CD14-positive monocyte (primary cell): Measurements from ENCODE around the gene ALDH5A1. TPM values are rescaled to one million over a fixed set of nuclear protein-coding genes. Genes with fewer than 3 reads are reported as not detected.
A peak's percentile ranks its signal among the peaks of the same experiment; 100 is the strongest.

Source experiments
- DNase-seq, 3 donors: peaks; one replicate each; pipeline ENCODE4 v3.0.0-alpha.2; 2011 to 2022
- H2AFZ ChIP-seq: 2 replicates; pipeline ENCODE4 v1.6.0; 2012; ENCODE audit warnings: mild to moderate bottlenecking, low read depth, low read length, inconsistent platforms; ENCODE audit not compliant: insufficient read depth, poor library complexity, severe bottlenecking
- H3K27ac ChIP-seq, 2 donors: 1 replicate in 1 of 2; 2 replicates in 1 of 2; pipeline ENCODE4 v1.5.1; 2012 to 2013; ENCODE audit warnings: low read length in 2 of 2, control low read depth in 1 of 2, inconsistent platforms in 1 of 2, low read depth in 1 of 2, mild to moderate bottlenecking in 1 of 2
- H3K27me3 ChIP-seq, 2 donors: one replicate each; pipeline versions ENCODE4 v1.6.0 to v1.6.1; 2011 to 2013; ENCODE audit warnings: low read length in 2 of 2; ENCODE audit not compliant: control insufficient read depth in 2 of 2, insufficient read depth in 2 of 2
- H3K36me3 ChIP-seq, 2 donors: replicated peaks in 1 of 2; 1 replicate in 1 of 2; 2 replicates in 1 of 2; pipeline versions ENCODE4 v1.5.1 to v1.6.1; 2012 to 2013; ENCODE audit warnings: low read length in 2 of 2, control low read depth in 1 of 2, inconsistent platforms in 1 of 2, mild to moderate bottlenecking in 1 of 2; ENCODE audit not compliant: insufficient read depth in 2 of 2, control insufficient read depth in 1 of 2
- H3K4me1 ChIP-seq, 2 donors: 1 replicate in 1 of 2; 2 replicates in 1 of 2; pipeline versions ENCODE4 v1.5.1 to v1.6.1; 2012 to 2013; ENCODE audit warnings: low read length in 2 of 2, control low read depth in 1 of 2, inconsistent platforms in 1 of 2, mild to moderate bottlenecking in 1 of 2, moderate library complexity in 1 of 2; ENCODE audit not compliant: insufficient read depth in 2 of 2, control insufficient read depth in 1 of 2
- H3K4me2 ChIP-seq: replicated peaks from 2 replicates; pipeline ENCODE3; 2012; ENCODE audit warnings: low read length, moderate library complexity, mild to moderate bottlenecking; ENCODE audit not compliant: poor library complexity, severe bottlenecking; ENCODE audit errors: extremely low read depth
- H3K4me3 ChIP-seq, 3 experiments: fragments of 200-600 bp in 1 of 3; sonication (generic) in 1 of 3; replicated peaks in 1 of 3; 1 replicate in 2 of 3; 2 replicates in 1 of 3; pipeline ENCODE4 v1.5.1; 2011 to 2013; ENCODE audit warnings: low read length in 3 of 3, mild to moderate bottlenecking in 3 of 3, control low read depth in 2 of 3, low read depth in 2 of 3, inconsistent platforms in 1 of 3, moderate library complexity in 1 of 3
- H3K79me2 ChIP-seq: 2 replicates; pipeline ENCODE4 v1.6.0; 2012; ENCODE audit warnings: mild to moderate bottlenecking, control low read depth, inconsistent platforms, low read length, moderate library complexity; ENCODE audit not compliant: insufficient read depth
- H3K9ac ChIP-seq: 2 replicates; pipeline ENCODE4 v1.6.0; 2017; ENCODE audit warnings: low read length, mild to moderate bottlenecking; ENCODE audit not compliant: insufficient read depth, poor library complexity, severe bottlenecking
- H3K9me3 ChIP-seq, 2 donors: replicated peaks in 1 of 2; 1 replicate in 1 of 2; 2 replicates in 1 of 2; pipeline versions ENCODE4 v1.5.1 to v1.6.1; 2012 to 2013; ENCODE audit warnings: low read length in 2 of 2, control low read depth in 1 of 2; ENCODE audit not compliant: control insufficient read depth in 1 of 2, insufficient read depth in 1 of 2
- H4K20me1 ChIP-seq: 2 replicates; pipeline ENCODE4 v1.6.0; 2012; ENCODE audit warnings: mild to moderate bottlenecking, low read length, control low read depth, moderate library complexity; ENCODE audit not compliant: insufficient read depth
- H3K27ac Mint-ChIP-seq, 7 donors: one replicate each; pipeline ENCODE4 v1.8.0; 2020; ENCODE audit warnings: mild to moderate bottlenecking in 7 of 7, mixed read lengths in 7 of 7, moderate library complexity in 6 of 7, inconsistent platforms in 2 of 7
- H3K27me3 Mint-ChIP-seq, 3 donors: one replicate each; pipeline ENCODE4 v1.8.0; 2021 to 2022; ENCODE audit warnings: low read depth in 3 of 3, mild to moderate bottlenecking in 3 of 3, mixed read lengths in 3 of 3, moderate library complexity in 3 of 3, inconsistent platforms in 1 of 3
- H3K36me3 Mint-ChIP-seq, 2 donors: one replicate each; pipeline ENCODE4 v1.8.0; 2020; ENCODE audit warnings: mixed read lengths in 2 of 2, inconsistent platforms in 1 of 2, mild to moderate bottlenecking in 1 of 2
- H3K4me1 Mint-ChIP-seq: one replicate; pipeline ENCODE4 v1.8.0; 2020; ENCODE audit warnings: mild to moderate bottlenecking, mixed read lengths
- H3K4me3 Mint-ChIP-seq, 2 donors: one replicate each; pipeline ENCODE4 v1.8.0; 2020; ENCODE audit warnings: mild to moderate bottlenecking in 2 of 2, mixed read lengths in 2 of 2, moderate library complexity in 1 of 2
- H3K9me3 Mint-ChIP-seq, 7 donors: one replicate each; pipeline ENCODE4 v1.8.0; 2020 to 2022; ENCODE audit warnings: mixed read lengths in 7 of 7, mild to moderate bottlenecking in 6 of 7, moderate library complexity in 6 of 7, inconsistent platforms in 2 of 7
- WGBS: methylation state at CpG from one replicate; pipeline ENCODE4 v1.1.5; 2013; ENCODE audit warnings: missing lambda C conversion rate; ENCODE audit not compliant: insufficient coverage; 5-methylcytosine and 5-hydroxymethylcytosine counted together
- intact Hi-C, 2 donors: fragments of 100-400 bp; cut with micrococcal nuclease; formaldehyde crosslinking; loops; one replicate each; pipeline versions ENCODE4 v1.15.0 to v1.15.1; 2023
- polyA plus RNA-seq, 3 donors: library from polyadenylated mRNA; depleted of rRNA in 1 of 3; unstranded in 2 of 3; stranded (reverse) in 1 of 3; fragments of 300-500 nt in 2 of 3; fragments of >200 nt in 1 of 3; fragmentation: Illumina TruSeq in 2 of 3; gene quantifications; 1 replicate in 2 of 3; 2 replicates in 1 of 3; pipeline ENCODE4 v1.2.3, GENCODE V29; 2012 to 2021
- TF ChIP-seq, protein P1 (sequence below): fragments of 200-600 bp; IDR thresholded peaks from one replicate; pipeline ENCODE4 v1.8.0; 2022; ENCODE audit warnings: antibody characterized with exemption, mild to moderate bottlenecking

Gene ALDH5A1
- polyA plus RNA-seq, 3 donors = 0.04 to 0.33 (median 0.17) TPM

GRCh38 chr6:24581084-24581669 is 86.4 kb downstream of the ALDH5A1 start:
- no peak overlapping the region for H3K27ac Mint-ChIP-seq
- H3K4me3 ChIP-seq = no peak overlapping the region
- H3K36me3 ChIP-seq = no peaks in the 10 kb centered on the region
- H3K4me3 Mint-ChIP-seq = no peak overlapping the region
- no peak overlapping the region for H3K9ac ChIP-seq
- TF ChIP-seq, protein P1, sequence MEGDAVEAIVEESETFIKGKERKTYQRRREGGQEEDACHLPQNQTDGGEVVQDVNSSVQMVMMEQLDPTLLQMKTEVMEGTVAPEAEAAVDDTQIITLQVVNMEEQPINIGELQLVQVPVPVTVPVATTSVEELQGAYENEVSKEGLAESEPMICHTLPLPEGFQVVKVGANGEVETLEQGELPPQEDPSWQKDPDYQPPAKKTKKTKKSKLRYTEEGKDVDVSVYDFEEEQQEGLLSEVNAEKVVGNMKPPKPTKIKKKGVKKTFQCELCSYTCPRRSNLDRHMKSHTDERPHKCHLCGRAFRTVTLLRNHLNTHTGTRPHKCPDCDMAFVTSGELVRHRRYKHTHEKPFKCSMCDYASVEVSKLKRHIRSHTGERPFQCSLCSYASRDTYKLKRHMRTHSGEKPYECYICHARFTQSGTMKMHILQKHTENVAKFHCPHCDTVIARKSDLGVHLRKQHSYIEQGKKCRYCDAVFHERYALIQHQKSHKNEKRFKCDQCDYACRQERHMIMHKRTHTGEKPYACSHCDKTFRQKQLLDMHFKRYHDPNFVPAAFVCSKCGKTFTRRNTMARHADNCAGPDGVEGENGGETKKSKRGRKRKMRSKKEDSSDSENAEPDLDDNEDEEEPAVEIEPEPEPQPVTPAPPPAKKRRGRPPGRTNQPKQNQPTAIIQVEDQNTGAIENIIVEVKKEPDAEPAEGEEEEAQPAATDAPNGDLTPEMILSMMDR = peak; percentile 82
- H2AFZ ChIP-seq = no peak overlapping the region
- peaks cover 4 to 6% of the 10 kb centered on the region in 2 donors for H3K4me1 ChIP-seq
- DNase-seq = peak; percentile 37 to 55 (median 55)
- H3K79me2 ChIP-seq = no peaks in the 10 kb centered on the region
- no peak overlapping the region for H3K4me2 ChIP-seq
- H3K9me3 Mint-ChIP-seq = no peaks in the 10 kb centered on the region
- H4K20me1 ChIP-seq = no peaks in the 10 kb centered on the region
- 69% methylated on average over 5 of the region's 7 CpGs for WGBS
- H3K27ac ChIP-seq = no peak overlapping the region
- no peaks in the 10 kb centered on the region for H3K27me3 ChIP-seq
- H3K9me3 ChIP-seq = no peaks in the 10 kb centered on the region
- peaks cover 3 to 5% (median 4%) of the 10 kb centered on the region in 3 donors for H3K27me3 Mint-ChIP-seq
- H3K36me3 Mint-ChIP-seq = no peaks in the 10 kb centered on the region
- peaks cover 6% of the 10 kb centered on the region for H3K4me1 Mint-ChIP-seq
- intact Hi-C loops = loop anchor here in 1 of 2 donors (2.0 to 5.0 kb wide), 2 partner anchors 114 to 186 kb away; no protein-coding TSS in a partner anchor

DNA sequence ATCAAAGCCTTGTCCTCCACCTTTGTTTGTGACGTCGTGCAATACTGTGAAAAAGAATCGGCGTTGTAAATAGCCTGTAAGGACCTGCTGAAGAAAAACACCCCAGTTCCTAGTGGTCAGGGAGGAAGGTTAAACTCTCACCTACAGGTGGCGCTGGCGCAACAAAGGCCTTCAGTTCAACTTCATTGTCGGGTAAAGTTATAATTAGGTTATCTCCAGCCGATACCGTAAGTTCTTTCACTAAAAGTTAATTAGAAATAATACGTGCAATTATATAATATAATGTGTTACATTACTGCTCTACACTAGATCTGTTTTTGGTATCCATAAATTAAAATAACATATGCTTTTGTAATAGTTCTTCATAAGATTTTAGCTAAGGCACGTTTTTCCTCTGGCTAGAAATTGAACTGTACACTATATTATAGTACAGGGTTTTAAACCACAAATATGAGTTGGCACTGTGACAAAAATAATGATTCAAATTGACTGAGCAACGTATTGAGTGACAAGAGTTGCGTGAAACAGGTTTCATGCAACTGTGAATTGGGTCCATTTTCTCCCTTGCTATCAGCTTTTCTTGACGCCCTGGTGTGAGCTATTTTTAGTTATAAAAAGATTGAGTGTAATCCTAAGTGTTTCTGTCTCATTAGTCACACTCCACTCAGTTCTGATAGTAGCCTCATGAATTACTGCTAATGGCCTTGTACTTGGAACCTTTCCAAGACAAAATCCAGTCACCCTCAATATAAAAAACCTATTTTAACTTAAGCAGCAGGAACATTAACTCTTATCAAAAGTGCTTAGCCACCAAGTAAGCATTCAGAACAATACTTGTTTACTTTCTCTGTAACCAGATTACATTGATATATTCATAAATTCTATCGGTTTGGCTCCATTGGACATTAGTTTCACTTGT is 89.0 kb downstream of the ALDH5A1 start:
- H2AFZ ChIP-seq = peak overlapping the region; percentile 4
- H3K4me3 Mint-ChIP-seq = peak overlapping the region in 1 of 2 donors; percentile 6
- TF ChIP-seq, protein P1 = peak; percentile 96
- H3K27me3 Mint-ChIP-seq = peaks cover 12 to 20% (median 15%) of the 10 kb centered on the region in 3 donors
- H3K4me3 ChIP-seq = no peak overlapping the region
- H3K9ac ChIP-seq = no peak overlapping the region
- no peaks in the 10 kb centered on the region for H3K27me3 ChIP-seq
- H3K79me2 ChIP-seq = no peaks in the 10 kb centered on the region
- intact Hi-C loops = loop anchor here (2.0 to 5.0 kb wide), 2 partner anchors 113 to 184 kb away; no protein-coding TSS in a partner anchor
- H4K20me1 ChIP-seq = no peaks in the 10 kb centered on the region
- no peaks in the 10 kb centered on the region for H3K9me3 ChIP-seq
- H3K9me3 Mint-ChIP-seq = no peaks in the 10 kb centered on the region
- H3K27ac Mint-ChIP-seq = no peak overlapping the region
- no peaks in the 10 kb centered on the region for H3K36me3 ChIP-seq
- H3K4me2 ChIP-seq = no peak overlapping the region
- no peak overlapping the region for H3K27ac ChIP-seq
- H3K4me1 ChIP-seq = peaks cover 4 to 6% of the 10 kb centered on the region in 2 donors
- H3K4me1 Mint-ChIP-seq = peaks cover 6% of the 10 kb centered on the region
- H3K36me3 Mint-ChIP-seq = no peaks in the 10 kb centered on the region
- no CpG with 5 or more reads among the region's 15 CpGs for WGBS
- DNase-seq = peak; percentile 50 to 69 (median 64)
